A673 (cell line): ENCODE measurements around the gene CDKAL1.

Experiments used
- CTCF ChIP-seq: fragments of 300-800, 200-600 bp; sonication (generic); conservative IDR thresholded peaks from 2 replicates; pipeline ENCODE4 v1.5.1; 2017; ENCODE audit warnings: low read depth, mild to moderate bottlenecking, antibody characterized with exemption, low read length, moderate library complexity, mixed read lengths
- EZH2 ChIP-seq: fragments of 200-600 bp; sonication (generic); IDR thresholded peaks from 2 replicates; pipeline ENCODE4 v1.6.1; 2017; ENCODE audit warnings: borderline replicate concordance, low read depth, mild to moderate bottlenecking, mixed read lengths, antibody characterized with exemption, low read length; ENCODE audit not compliant: poor library complexity, severe bottlenecking

DNA sequence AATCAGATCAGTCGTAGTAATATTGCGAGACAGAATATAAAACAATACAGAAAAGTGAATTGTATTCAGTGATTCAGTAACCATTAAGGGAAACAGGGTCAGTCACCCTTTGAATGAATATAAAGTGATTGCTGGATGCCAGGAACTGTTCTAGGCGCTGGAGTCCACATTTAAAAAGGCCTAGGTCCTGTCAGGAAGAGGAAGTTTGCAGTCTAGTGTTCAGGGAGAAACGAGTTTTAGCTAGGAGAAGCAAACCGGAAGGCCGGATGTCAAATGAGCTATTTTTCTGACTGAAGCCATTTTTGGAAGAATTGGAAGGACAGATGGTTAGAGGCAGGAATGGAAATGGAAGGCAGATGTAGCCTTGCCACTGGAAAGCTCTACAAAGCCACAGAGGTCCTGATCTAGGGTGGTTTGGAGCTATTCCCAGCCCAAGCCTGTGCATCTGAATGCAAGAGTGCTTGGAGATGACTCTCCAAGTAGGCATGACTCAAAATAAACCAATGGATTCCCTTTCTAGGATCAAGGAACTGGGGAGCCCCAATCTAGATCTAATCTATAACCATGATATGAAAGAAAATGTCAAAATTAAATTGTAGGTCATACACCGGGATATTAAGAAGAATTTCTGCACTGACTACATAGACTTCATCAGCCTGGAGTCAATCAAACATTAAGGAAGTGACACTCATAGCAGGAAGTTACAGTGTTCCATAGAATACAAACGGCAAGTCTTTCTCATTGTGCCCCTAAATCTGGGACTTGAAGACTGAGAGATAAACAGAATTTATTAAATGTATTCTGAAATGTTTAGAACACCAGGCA, 36.8 kb upstream of the CDKAL1 start:
- TF ChIP-seq CTCF, result no peak
- TF ChIP-seq EZH2, result no peak
